Measurements from ENCODE around the gene FAM89B.

DNA sequence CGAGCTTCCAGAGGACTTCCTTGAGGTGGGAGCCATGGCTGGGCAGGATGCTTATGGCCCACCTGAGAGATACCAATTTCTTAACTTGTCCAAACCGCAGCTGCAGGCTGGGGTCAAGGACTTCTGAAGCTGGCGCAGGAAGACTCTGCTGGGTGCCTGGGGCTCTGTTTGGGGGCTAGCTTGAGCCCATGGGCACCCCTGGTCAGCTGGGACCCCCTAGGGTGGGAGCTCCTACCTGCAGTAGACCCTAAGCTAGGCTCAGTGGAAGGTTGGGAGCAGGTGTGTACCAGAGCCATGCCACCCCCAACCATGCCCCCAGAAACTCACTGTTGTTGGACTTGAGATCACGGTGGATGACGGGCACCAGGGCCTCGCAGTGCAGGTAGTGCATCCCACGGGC is 40.4 kb downstream of the FAM89B start:
- TF ChIP-seq, protein P1, sequence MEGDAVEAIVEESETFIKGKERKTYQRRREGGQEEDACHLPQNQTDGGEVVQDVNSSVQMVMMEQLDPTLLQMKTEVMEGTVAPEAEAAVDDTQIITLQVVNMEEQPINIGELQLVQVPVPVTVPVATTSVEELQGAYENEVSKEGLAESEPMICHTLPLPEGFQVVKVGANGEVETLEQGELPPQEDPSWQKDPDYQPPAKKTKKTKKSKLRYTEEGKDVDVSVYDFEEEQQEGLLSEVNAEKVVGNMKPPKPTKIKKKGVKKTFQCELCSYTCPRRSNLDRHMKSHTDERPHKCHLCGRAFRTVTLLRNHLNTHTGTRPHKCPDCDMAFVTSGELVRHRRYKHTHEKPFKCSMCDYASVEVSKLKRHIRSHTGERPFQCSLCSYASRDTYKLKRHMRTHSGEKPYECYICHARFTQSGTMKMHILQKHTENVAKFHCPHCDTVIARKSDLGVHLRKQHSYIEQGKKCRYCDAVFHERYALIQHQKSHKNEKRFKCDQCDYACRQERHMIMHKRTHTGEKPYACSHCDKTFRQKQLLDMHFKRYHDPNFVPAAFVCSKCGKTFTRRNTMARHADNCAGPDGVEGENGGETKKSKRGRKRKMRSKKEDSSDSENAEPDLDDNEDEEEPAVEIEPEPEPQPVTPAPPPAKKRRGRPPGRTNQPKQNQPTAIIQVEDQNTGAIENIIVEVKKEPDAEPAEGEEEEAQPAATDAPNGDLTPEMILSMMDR (IDR thresholded peaks at IDR 0.05; ENCODE audit: low read length) = no peak
- TF ChIP-seq EZH2 (optimal IDR thresholded peaks at IDR 0.05; ENCODE audit: low read depth, low read length) (no peak), EZH2phosphoT487 (IDR thresholded peaks at IDR 0.05; ENCODE audit: low read length) (no peak)

All from MM.1S (cell line).